ENCODE data around the gene FAM13A. TPM values are rescaled to one million over a fixed set of nuclear protein-coding genes. Genes with fewer than 3 reads are reported as not detected.

Gene FAM13A
- total and polyA plus RNA-seq, 2 of the 4 experiments (the other 2 are of a cell fraction), result 13.1 to 22.0 TPM

DNA sequence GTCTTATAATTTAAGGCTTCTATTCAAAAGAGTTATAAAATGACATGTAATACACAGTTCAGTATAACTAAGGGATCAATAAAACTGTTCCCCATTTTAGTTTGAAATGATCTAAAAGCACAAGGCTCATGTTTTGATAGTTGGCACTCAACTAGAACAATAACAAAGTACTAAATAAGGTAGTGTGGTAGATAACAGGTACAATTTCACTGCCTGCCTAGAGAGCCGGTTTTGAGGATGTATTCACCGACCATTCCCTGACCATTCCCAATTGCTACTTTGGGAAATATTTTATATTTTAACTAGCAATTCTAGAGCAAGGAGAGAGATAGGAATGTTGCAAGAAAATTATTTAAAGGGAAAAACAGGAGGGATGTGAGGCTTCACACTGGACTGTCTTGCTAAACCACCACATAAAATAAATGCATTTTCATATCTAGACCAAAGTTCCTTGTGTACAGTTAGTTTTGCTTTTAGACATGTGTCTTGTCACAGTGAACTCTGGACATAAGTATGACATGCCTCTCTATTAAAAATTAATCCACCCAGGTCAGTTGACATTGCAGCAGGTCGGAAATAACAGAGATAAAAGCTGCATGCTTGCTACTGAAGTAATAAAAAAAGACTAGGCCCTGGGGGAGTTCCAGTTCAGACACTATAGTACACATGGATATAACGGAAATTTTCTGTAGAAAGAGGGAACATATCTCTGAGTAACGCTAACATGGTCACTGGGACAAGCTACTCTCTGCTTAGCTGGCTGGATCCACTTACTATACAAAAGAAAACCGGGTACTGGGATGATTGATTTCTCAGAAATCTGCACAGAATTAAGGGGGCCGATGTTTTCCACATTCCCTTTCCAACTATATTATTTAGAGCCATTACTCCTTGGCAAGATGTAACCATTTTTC, 303.1 kb downstream of the FAM13A start:
- Histone ChIP-seq H2AK5ac (ENCODE audit: low read depth, low read length) (no peak overlapping the region), H2BK15ac (ENCODE audit: low read depth, low read length) (no peak overlapping the region), H2BK5ac (ENCODE audit: low read depth, low read length, poor library complexity, severe bottlenecking) (no peak overlapping the region), H3K9ac (ENCODE audit: low read depth, low read length) (no peak overlapping the region), H3K18ac (ENCODE audit: low read depth, low read length) (no peak overlapping the region), H3K4me1 (ENCODE audit: control insufficient read depth, insufficient read depth, low read length) (peaks cover 9% of the 10 kb centered on the region), H3K4me2 (ENCODE audit: low read depth, low read length) (no peak overlapping the region), H3K14ac (replicated peaks; ENCODE audit: low read depth, low read length) (no peak overlapping the region), H3K27ac (ENCODE audit: insufficient read depth, low read length) (no peak overlapping the region), H2AK9ac (replicated peaks; ENCODE audit: low read depth, low read length, poor library complexity) (no peak overlapping the region), H3K4me3 (ENCODE audit: insufficient read depth, low read depth, low read length) (no peak overlapping the region), H3K4ac (ENCODE audit: low read depth, low read length) (no peak overlapping the region), H4K91ac (ENCODE audit: insufficient read depth, low read depth, low read length) (no peak overlapping the region), H3K79me1 (ENCODE audit: low read depth in 1 of 2, low read length in 2 of 2) (0 out of 4 replicates have a peak, but pooled peaks cover 0 to 3% of the 10 kb centered on the region in 2 experiments), H3K9me1 (ENCODE audit: insufficient read depth, low read length) (peaks cover 15% of the 10 kb centered on the region), H3K27me3 (ENCODE audit: control insufficient read depth, insufficient read depth, low read length) (no peaks in the 10 kb centered on the region), H2AFZ (replicated peaks; ENCODE audit: low read length, poor library complexity) (no peak overlapping the region), H4K20me1 (ENCODE audit: insufficient read depth, low read length) (no peaks in the 10 kb centered on the region), H2BK20ac (ENCODE audit: low read depth, low read length) (no peak overlapping the region), H4K5ac (ENCODE audit: low read depth, low read length) (no peak overlapping the region), H3K36me3 (ENCODE audit: control insufficient read depth, insufficient read depth, low read length) (peaks cover 23% of the 10 kb centered on the region), H3K23ac (ENCODE audit: low read depth, low read length) (no peak overlapping the region), H3K56ac (ENCODE audit: extremely low read depth, insufficient read depth, low read length) (no peak overlapping the region), H4K8ac (ENCODE audit: low read depth in 2 of 2, low read length in 2 of 2) (no peak overlapping the region), H2BK120ac (ENCODE audit: low read depth, low read length) (no peak overlapping the region), H3K9me3 (ENCODE audit: control insufficient read depth, insufficient read depth, low read length) (no peaks in the 10 kb centered on the region)
- DNase-seq (no peak), ATAC-seq (ENCODE audit: low read depth) (no peak)
- POLR2A ChIA-PET (ENCODE audit: unreplicated experiment), result no interaction called here
- BruUV-seq (replicated peaks), result no TSS peak
- in situ Hi-C loops (cut with MboI; ENCODE audit: low sequenced_read_pairs), result no loop called here
- intact Hi-C loops (cut with micrococcal nuclease), result no loop called here
- CTCF ChIA-PET, result interaction anchor here (0.9 kb wide), 1 partner anchor 8 kb away, joined by 3 read pairs; no protein-coding TSS in a partner anchor
- WGBS, 2 experiments (ENCODE audit: extremely low coverage in 2 of 2, insufficient read length in 1 of 2), result no CpG with 5 or more reads among the region's 7 CpGs
- dilution Hi-C loops (cut with HindIII; ENCODE audit: low sequenced_read_pairs, unreplicated experiment), result no loop called here
- no peak for TF ChIP-seq RFX5 (IDR thresholded peaks at IDR 0.05; ENCODE audit: low read depth, low read length)
- TF ChIP-seq NFE2L2 (IDR thresholded peaks at IDR 0.05; ENCODE audit: low read depth, low read length), result no peak
- TF ChIP-seq MAFK (IDR thresholded peaks at IDR 0.05; ENCODE audit: low read depth, low read length), result no peak
- TF ChIP-seq MXI1 (IDR thresholded peaks at IDR 0.05; ENCODE audit: borderline replicate concordance, low read depth, low read length), result no peak
- TF ChIP-seq FOS (IDR thresholded peaks at IDR 0.05; ENCODE audit: low read depth, low read length), result no peak
- no peak for TF ChIP-seq POLR2A (IDR thresholded peaks at IDR 0.05; ENCODE audit: low read depth, low read length)
- TF ChIP-seq, protein P1, sequence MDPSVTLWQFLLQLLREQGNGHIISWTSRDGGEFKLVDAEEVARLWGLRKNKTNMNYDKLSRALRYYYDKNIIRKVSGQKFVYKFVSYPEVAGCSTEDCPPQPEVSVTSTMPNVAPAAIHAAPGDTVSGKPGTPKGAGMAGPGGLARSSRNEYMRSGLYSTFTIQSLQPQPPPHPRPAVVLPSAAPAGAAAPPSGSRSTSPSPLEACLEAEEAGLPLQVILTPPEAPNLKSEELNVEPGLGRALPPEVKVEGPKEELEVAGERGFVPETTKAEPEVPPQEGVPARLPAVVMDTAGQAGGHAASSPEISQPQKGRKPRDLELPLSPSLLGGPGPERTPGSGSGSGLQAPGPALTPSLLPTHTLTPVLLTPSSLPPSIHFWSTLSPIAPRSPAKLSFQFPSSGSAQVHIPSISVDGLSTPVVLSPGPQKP (IDR thresholded peaks at IDR 0.05; ENCODE audit: borderline replicate concordance, low read depth, low read length), result no peak
- no peak for TF ChIP-seq BHLHE40 (IDR thresholded peaks at IDR 0.05; ENCODE audit: low read depth, low read length)
- TF ChIP-seq RAD21 (IDR thresholded peaks at IDR 0.05; ENCODE audit: low read length), result no peak
- TF ChIP-seq RCOR1 (IDR thresholded peaks at IDR 0.05; ENCODE audit: insufficient replicate concordance, low read length), result no peak
- TF ChIP-seq MAZ (IDR thresholded peaks at IDR 0.05; ENCODE audit: borderline replicate concordance, low read depth, low read length), result no peak
- TF ChIP-seq CHD1 (IDR thresholded peaks at IDR 0.05; ENCODE audit: low read depth, low read length), result no peak
- TF ChIP-seq CTCF (conservative IDR thresholded peaks at IDR 0.05; ENCODE audit: low read depth, low read length), result no peak
- TF ChIP-seq SMC3 (IDR thresholded peaks at IDR 0.05; ENCODE audit: low read depth, low read length), result no peak
- TF ChIP-seq CEBPB (IDR thresholded peaks at IDR 0.05; ENCODE audit: low read depth, low read length), result no peak

Data from IMR-90 (cell line).